Measurements from ENCODE around the gene GALNT10. TPM values are rescaled to one million over a fixed set of nuclear protein-coding genes. Genes with fewer than 3 reads are reported as not detected.

GALNT10 gene
- total RNA-seq, 1 experiment from 2014 or later = 51.5 TPM

- DNase-seq (ENCODE audit: low read depth) = peak; percentile 17
These were observed 161.0 kb downstream of the GALNT10 start for GRCh38 chr5:154351566-154351965.

GRCh38 chr5:154352960-154353548 lies 162.5 kb downstream of the GALNT10 start:
- DNase-seq (ENCODE audit: low read depth) = no peak

- DNase-seq (ENCODE audit: low read depth) = no peak
These were observed 164.6 kb downstream of the GALNT10 start for GRCh38 chr5:154355129-154355611.

GRCh38 chr5:154356020-154356655 lies 165.6 kb downstream of the GALNT10 start:
- DNase-seq (ENCODE audit: low read depth) = peak; percentile 53

GRCh38 chr5:154356958-154357357 lies 166.4 kb downstream of the GALNT10 start:
- no peak for DNase-seq (ENCODE audit: low read depth)

- DNase-seq (ENCODE audit: low read depth) = no peak
These were observed 168.1 kb downstream of the GALNT10 start for GRCh38 chr5:154358516-154359220.

GRCh38 chr5:154359221-154359573 lies 168.7 kb downstream of the GALNT10 start:
- DNase-seq (ENCODE audit: low read depth) = no peak

GRCh38 chr5:154360241-154360640 lies 169.7 kb downstream of the GALNT10 start:
- peak; percentile 40 for DNase-seq (ENCODE audit: low read depth)

GRCh38 chr5:154363411-154363810 lies 172.9 kb downstream of the GALNT10 start:
- DNase-seq (ENCODE audit: low read depth) = no peak

GRCh38 chr5:154364771-154365170 lies 174.2 kb downstream of the GALNT10 start:
- no peak for DNase-seq (ENCODE audit: low read depth)

- peak; percentile 42 for DNase-seq (ENCODE audit: low read depth)
These were observed 175.3 kb downstream of the GALNT10 start for GRCh38 chr5:154365823-154366222.

- DNase-seq (ENCODE audit: low read depth) = peak; percentile 92
These were observed 175.8 kb downstream of the GALNT10 start for GRCh38 chr5:154366353-154366752.

GRCh38 chr5:154367101-154367500 lies 176.6 kb downstream of the GALNT10 start:
- peak; percentile 45 for DNase-seq (ENCODE audit: low read depth)

- DNase-seq (ENCODE audit: low read depth) = peak; percentile 97
These were observed 177.7 kb downstream of the GALNT10 start for GRCh38 chr5:154368041-154368800.

GRCh38 chr5:154369682-154370081 lies 179.1 kb downstream of the GALNT10 start:
- DNase-seq (ENCODE audit: low read depth) = peak; percentile 80

GRCh38 chr5:154370119-154370518 lies 179.6 kb downstream of the GALNT10 start:
- DNase-seq (ENCODE audit: low read depth) = peak; percentile 75

- no peak for DNase-seq (ENCODE audit: low read depth)
These were observed 180.3 kb downstream of the GALNT10 start for GRCh38 chr5:154370813-154371212.

- DNase-seq (ENCODE audit: low read depth) = peak; percentile 37
These were observed 181.2 kb downstream of the GALNT10 start for GRCh38 chr5:154371687-154372086.

- DNase-seq (ENCODE audit: low read depth) = no peak
These were observed 182.1 kb downstream of the GALNT10 start for GRCh38 chr5:154372661-154373060.

GRCh38 chr5:154373326-154373725 lies 182.8 kb downstream of the GALNT10 start:
- DNase-seq (ENCODE audit: low read depth) = no peak

GRCh38 chr5:154373729-154374179 lies 183.2 kb downstream of the GALNT10 start:
- DNase-seq (ENCODE audit: low read depth) = no peak

GRCh38 chr5:154374264-154374663 lies 183.7 kb downstream of the GALNT10 start:
- no peak for DNase-seq (ENCODE audit: low read depth)
